ENCODE measurements around the gene MYO5A.

The MYO5A gene

GRCh38 chr15:52348056-52348745, 180.5 kb downstream of the MYO5A start:
- no peak for DNase-seq (ENCODE audit: extremely low spot score)
- TF ChIP-seq ELF4 (IDR thresholded peaks at IDR 0.05) (no peak), L3MBTL2 (conservative IDR thresholded peaks at IDR 0.05) (no peak), BHLHE40 (IDR thresholded peaks at IDR 0.05; ENCODE audit: borderline replicate concordance) (no peak), SP1 (IDR thresholded peaks at IDR 0.05) (no peak), SUZ12 (IDR thresholded peaks at IDR 0.05) (no peak), FOXA1 (IDR thresholded peaks at IDR 0.05) (no peak), PKNOX1 (IDR thresholded peaks at IDR 0.05) (no peak), ARNT (IDR thresholded peaks at IDR 0.05) (no peak), FOXM1 (IDR thresholded peaks at IDR 0.05; ENCODE audit: borderline replicate concordance) (no peak), CTBP1 (IDR thresholded peaks at IDR 0.05; ENCODE audit: borderline replicate concordance) (no peak), ZNF384 (IDR thresholded peaks at IDR 0.05) (no peak), LEF1 (IDR thresholded peaks at IDR 0.05; ENCODE audit: borderline replicate concordance) (no peak), TARDBP (IDR thresholded peaks at IDR 0.05) (no peak), NFRKB (IDR thresholded peaks at IDR 0.05) (no peak), FOXK2 (IDR thresholded peaks at IDR 0.05) (no peak), HDGF (IDR thresholded peaks at IDR 0.05; ENCODE audit: borderline replicate concordance) (no peak)
- POLR2A ChIA-PET, result no interaction called here
- CTCF ChIA-PET, result no interaction called here

- TF ChIP-seq TARDBP (IDR thresholded peaks at IDR 0.05) (no peak), ZNF384 (IDR thresholded peaks at IDR 0.05) (no peak), CTBP1 (IDR thresholded peaks at IDR 0.05; ENCODE audit: borderline replicate concordance) (no peak), FOXM1 (IDR thresholded peaks at IDR 0.05; ENCODE audit: borderline replicate concordance) (no peak), SUZ12 (IDR thresholded peaks at IDR 0.05) (no peak), FOXA1 (IDR thresholded peaks at IDR 0.05) (no peak), SP1 (IDR thresholded peaks at IDR 0.05) (no peak)
- no peak for DNase-seq (ENCODE audit: extremely low spot score)
- ChIA-PET POLR2A (no interaction called here), CTCF (no interaction called here)
These were observed 184.1 kb downstream of the MYO5A start for GRCh38 chr15:52344592-52344991.

- DNase-seq (ENCODE audit: extremely low spot score), result no peak
- no peak for TF ChIP-seq LEF1 (IDR thresholded peaks at IDR 0.05; ENCODE audit: borderline replicate concordance)
- no peak for TF ChIP-seq FOXM1 (IDR thresholded peaks at IDR 0.05; ENCODE audit: borderline replicate concordance)
- TF ChIP-seq ARNT (IDR thresholded peaks at IDR 0.05), result no peak
- TF ChIP-seq PKNOX1 (IDR thresholded peaks at IDR 0.05), result no peak
- TF ChIP-seq HDGF (IDR thresholded peaks at IDR 0.05; ENCODE audit: borderline replicate concordance), result no peak
- no peak for TF ChIP-seq FOXK2 (IDR thresholded peaks at IDR 0.05)
- no peak for TF ChIP-seq BHLHE40 (IDR thresholded peaks at IDR 0.05; ENCODE audit: borderline replicate concordance)
- no peak for TF ChIP-seq L3MBTL2 (conservative IDR thresholded peaks at IDR 0.05)
- TF ChIP-seq ELF4 (IDR thresholded peaks at IDR 0.05), result no peak
- no peak for TF ChIP-seq TARDBP (IDR thresholded peaks at IDR 0.05)
- no peak for TF ChIP-seq SP1 (IDR thresholded peaks at IDR 0.05)
- ChIA-PET POLR2A (no interaction called here), CTCF (no interaction called here)
These were observed 184.8 kb downstream of the MYO5A start for GRCh38 chr15:52343831-52344230.

GRCh38 chr15:52340093-52340492, 188.6 kb downstream of the MYO5A start:
- TF ChIP-seq SP1 (IDR thresholded peaks at IDR 0.05) (no peak), NFRKB (IDR thresholded peaks at IDR 0.05) (no peak), L3MBTL2 (conservative IDR thresholded peaks at IDR 0.05) (no peak), ARNT (IDR thresholded peaks at IDR 0.05) (no peak), ZNF384 (IDR thresholded peaks at IDR 0.05) (no peak), HDGF (IDR thresholded peaks at IDR 0.05; ENCODE audit: borderline replicate concordance) (no peak), PKNOX1 (IDR thresholded peaks at IDR 0.05) (no peak), FOXK2 (IDR thresholded peaks at IDR 0.05) (no peak)
- no peak for DNase-seq (ENCODE audit: extremely low spot score)
- CTCF ChIA-PET, result no interaction called here
- POLR2A ChIA-PET, result no interaction called here

GRCh38 chr15:52338891-52339290, 189.8 kb downstream of the MYO5A start:
- POLR2A ChIA-PET, result no interaction called here

More at GRCh38 chr15:52338891-52339290, 189.8 kb downstream of the MYO5A start:
- no peak for TF ChIP-seq FOXA1 (IDR thresholded peaks at IDR 0.05)
- no peak for TF ChIP-seq PKNOX1 (IDR thresholded peaks at IDR 0.05)
- TF ChIP-seq FOXK2 (IDR thresholded peaks at IDR 0.05), result no peak
- TF ChIP-seq CTBP1 (IDR thresholded peaks at IDR 0.05; ENCODE audit: borderline replicate concordance), result no peak
- TF ChIP-seq SP1 (IDR thresholded peaks at IDR 0.05), result no peak
- no peak for TF ChIP-seq ZNF384 (IDR thresholded peaks at IDR 0.05)
- no peak for TF ChIP-seq ARNT (IDR thresholded peaks at IDR 0.05)
- no peak for DNase-seq (ENCODE audit: extremely low spot score)
- CTCF ChIA-PET, result no interaction called here
